Measurements from ENCODE around the gene CCDC197.

DNA sequence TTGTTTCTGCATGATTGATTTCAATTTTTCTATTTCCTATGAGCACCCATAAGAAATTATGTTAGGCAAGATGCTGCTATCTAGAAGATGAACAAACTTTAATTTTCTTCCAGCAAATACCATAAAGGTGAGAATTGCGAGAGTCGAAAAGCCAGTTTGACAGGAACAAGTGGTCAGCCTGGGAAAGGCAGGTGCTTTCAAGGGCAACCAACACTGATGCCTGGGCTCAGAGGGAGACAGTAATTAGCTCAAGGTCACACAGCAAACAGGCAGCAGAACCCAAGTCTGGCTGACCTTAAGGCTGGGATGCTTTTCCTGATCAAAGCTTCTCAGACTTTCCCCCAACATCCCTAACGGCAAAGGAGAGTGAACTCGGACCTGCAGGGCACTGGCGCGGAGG lies 22.2 kb downstream of the CCDC197 start:
- no peak for TF ChIP-seq GATA2 (IDR thresholded peaks at IDR 0.05; ENCODE audit: low read depth, low read length)
- no peak for TF ChIP-seq GATA3 (IDR thresholded peaks at IDR 0.05; ENCODE audit: low read depth, low read length)
